ENCODE results near the gene PRMT1. TPM values are rescaled to one million over a fixed set of nuclear protein-coding genes. Genes with fewer than 3 reads are reported as not detected.

PRMT1 gene
- polyA plus RNA-seq, 1 of the 3 experiments (the other 2 are of a cell fraction) = 789 TPM

GRCh38 chr19:49640113-49640898 is 36.8 kb upstream of the PRMT1 start, which contains the start of gene RRAS (continued):
- peak; percentile 75 for TF ChIP-seq GABPA (IDR thresholded peaks at IDR 0.05; ENCODE audit: low read depth)

- Histone ChIP-seq H3K4me2 (peak within 1 kb of the TSS; percentile 100), H3K79me2 (ENCODE audit: insufficient read depth) (peaks cover 70% of the 10 kb centered on the region)
- CTCF ChIA-PET = interaction anchor here (0.7 to 5.2 kb wide), 4 partner anchors 10 to 35 kb away, joined by 3 to 31 read pairs (median 14); partner anchors contain the start of gene PRMT1
Observed at GRCh38 chr19:49641688-49642491, 35.2 kb upstream of the PRMT1 start, which contains the start of gene SCAF1. TSS of gene SCAF1 (plus strand) at chr19:49642209. CDS start at chr19:49645027, 2,818 bp downstream.

More at GRCh38 chr19:49641688-49642491, 35.2 kb upstream of the PRMT1 start, which contains the start of gene SCAF1:
- peak within 1 kb of the TSS; percentile 65; the same call in 1 of the 2 replicates for H2AFZ ChIP-seq (ENCODE audit: low read depth)
- WGBS (ENCODE audit: low lambda C conversion rate) = 2% methylated on average over 11 of the region's 87 CpGs
- H3K4me3 ChIP-seq (ENCODE audit: low read depth in 2 of 2, low read length in 1 of 2) = peak within 1 kb of the TSS; percentile 100
- peak; percentile 96 for DNase-seq
- TF ChIP-seq SIN3A (IDR thresholded peaks at IDR 0.05; ENCODE audit: borderline replicate concordance, low read depth, low read length) (peak; percentile 28; the same call in 1 of the 2 replicates), CHD2 (IDR thresholded peaks at IDR 0.05; ENCODE audit: low read length, partially characterized antibody) (peak; percentile 97), NFIC (IDR thresholded peaks at IDR 0.05; ENCODE audit: borderline replicate concordance) (no peak), FOXM1 (IDR thresholded peaks at IDR 0.05; ENCODE audit: low read depth) (no peak), NRF1 (IDR thresholded peaks at IDR 0.05; ENCODE audit: low read depth, low read length) (peak; percentile 68), EP300 (IDR thresholded peaks at IDR 0.05; ENCODE audit: borderline replicate concordance in 1 of 2, low read depth in 1 of 2, low read length in 1 of 2) (no peak), USF1 (IDR thresholded peaks at IDR 0.05; ENCODE audit: borderline replicate concordance, low read depth) (peak; percentile 58; the same call in 1 of the 2 replicates), ZBTB33 (IDR thresholded peaks at IDR 0.05; ENCODE audit: borderline replicate concordance, low read depth) (peak; percentile 91), GABPA (IDR thresholded peaks at IDR 0.05; ENCODE audit: low read depth) (peak; percentile 93), YY1 (IDR thresholded peaks at IDR 0.05; ENCODE audit: low read depth) (peak; percentile 86), POLR2AphosphoS5 (IDR thresholded peaks at IDR 0.05; ENCODE audit: low read depth, low read length) (peak; percentile 62), ELF1 (IDR thresholded peaks at IDR 0.05) (peak; percentile 62), TAF1 (IDR thresholded peaks at IDR 0.05; ENCODE audit: borderline replicate concordance, low read depth, low read length) (peak; percentile 78; the same call in 1 of the 2 replicates)
- TF ChIP-seq, protein P1, sequence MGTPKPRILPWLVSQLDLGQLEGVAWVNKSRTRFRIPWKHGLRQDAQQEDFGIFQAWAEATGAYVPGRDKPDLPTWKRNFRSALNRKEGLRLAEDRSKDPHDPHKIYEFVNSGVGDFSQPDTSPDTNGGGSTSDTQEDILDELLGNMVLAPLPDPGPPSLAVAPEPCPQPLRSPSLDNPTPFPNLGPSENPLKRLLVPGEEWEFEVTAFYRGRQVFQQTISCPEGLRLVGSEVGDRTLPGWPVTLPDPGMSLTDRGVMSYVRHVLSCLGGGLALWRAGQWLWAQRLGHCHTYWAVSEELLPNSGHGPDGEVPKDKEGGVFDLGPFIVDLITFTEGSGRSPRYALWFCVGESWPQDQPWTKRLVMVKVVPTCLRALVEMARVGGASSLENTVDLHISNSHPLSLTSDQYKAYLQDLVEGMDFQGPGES (IDR thresholded peaks at IDR 0.05; ENCODE audit: low read depth, low read length) = 0 out of 2 replicates have a peak, but pooled peaks have one; percentile 20
- peaks cover 10 to 22% of the 10 kb centered on the region in 2 experiments for H3K36me3 ChIP-seq (replicated peaks in 1 of 2; ENCODE audit: control insufficient read depth in 1 of 2, insufficient read depth in 2 of 2, low read length in 1 of 2)
- H3K9me2 ChIP-seq = no peaks in the 10 kb centered on the region
- no peaks in the 10 kb centered on the region for H3K9me3 ChIP-seq
- H4K20me1 ChIP-seq (ENCODE audit: insufficient read depth) = peaks cover 16% of the 10 kb centered on the region
- no peaks in the 10 kb centered on the region for H3K27me3 ChIP-seq (ENCODE audit: insufficient read depth)
- POLR2A ChIA-PET = interaction anchor here (0.5 to 1.7 kb wide), 6 partner anchors 17 to 1489 kb away, joined by 3 to 5 read pairs (median 3); partner anchors contain the start of genes AKT1S1, RPS11 and TBC1D17
- H3K9ac ChIP-seq = peak within 1 kb of the TSS; percentile 100
- H3K4me1 ChIP-seq (ENCODE audit: control insufficient read depth in 1 of 2, insufficient read depth in 2 of 2, low read depth in 1 of 2, low read length in 1 of 2) = peaks cover 14 to 32% of the 10 kb centered on the region in 2 experiments
- peaks cover 9% of the 10 kb centered on the region for H3F3A ChIP-seq (replicated peaks; ENCODE audit: insufficient read depth)
- H3K27ac ChIP-seq (ENCODE audit: low read depth in 2 of 2, low read length in 1 of 2) = peak within 1 kb of the TSS; percentile 99 to 100

Data from SK-N-SH (cell line).